B cell (primary cell): ENCODE results near the gene SLC27A5. TPM values are rescaled to one million over a fixed set of nuclear protein-coding genes. Genes with fewer than 3 reads are reported as not detected.
"Not testable (repeated sequence)": the region's sequence is repeated elsewhere in the genome, so short reads cannot be mapped to it uniquely, and the experiment has no call there.

Experiments
- ATAC-seq: fragments of 200-7000 bp; cut with Tn5 transposase; one replicate; pipeline ENCODE4 v1.10.0; 2021; ENCODE audit warnings: low read depth, mild to moderate bottlenecking, moderate number of reproducible peaks, moderate library complexity
- CTCF ChIA-PET: fragments of 350-600 bp; sonication (Branson Sonifier 250); formaldehyde crosslinking; loops from one replicate; lab custom pipeline; 2021; ENCODE audit warnings: antibody characterized with exemption, inconsistent platforms; lab: Charles Lee
- POLR2A ChIA-PET: fragments of 350-600 bp; sonication (Branson Sonifier 250); formaldehyde crosslinking; loops from one replicate; lab custom pipeline; 2021; ENCODE audit warnings: antibody characterized with exemption; lab: Charles Lee
- DNase-seq: peaks from one replicate; pipeline ENCODE4 v3.0.0; 2013
- H2AFZ ChIP-seq: 2 replicates; pipeline ENCODE4 v1.6.1; 2012; ENCODE audit warnings: mild to moderate bottlenecking, low read depth, low read length; ENCODE audit not compliant: insufficient read depth, poor library complexity, severe bottlenecking
- H3K27ac ChIP-seq, 2 donors: 1 replicate in 1 of 2; 2 replicates in 1 of 2; pipeline ENCODE4 v1.5.1; 2012 to 2013; ENCODE audit warnings: low read length in 2 of 2, mild to moderate bottlenecking in 2 of 2, moderate library complexity in 1 of 2
- H3K27me3 ChIP-seq, 4 experiments: fragments of 200-600 bp in 1 of 4; sonication (generic) in 1 of 4; replicated peaks in 1 of 4; 1 replicate in 2 of 4; 2 replicates in 2 of 4; pipeline versions ENCODE4 v1.6.1 to v1.7.0; 2013 to 2016; ENCODE audit warnings: low read length in 3 of 4, mild to moderate bottlenecking in 2 of 4, mixed read lengths in 1 of 4, moderate library complexity in 1 of 4; ENCODE audit not compliant: insufficient read depth in 4 of 4, control insufficient read depth in 3 of 4; ENCODE audit errors: control extremely low read depth in 1 of 4
- H3K36me3 ChIP-seq, 2 experiments: replicated peaks in 1 of 2; 1 replicate in 1 of 2; 2 replicates in 1 of 2; pipeline versions ENCODE4 v1.6.1 to v1.7.1; 2013; ENCODE audit warnings: low read length in 1 of 2; ENCODE audit not compliant: insufficient read depth in 2 of 2, control insufficient read depth in 1 of 2; ENCODE audit errors: control extremely low read depth in 1 of 2, extremely low read depth in 1 of 2
- H3K4me1 ChIP-seq, 2 donors: fragments of 200-600 bp in 1 of 2; sonication (generic) in 1 of 2; 1 replicate in 1 of 2; 2 replicates in 1 of 2; pipeline versions ENCODE4 v1.5.1 to v1.6.1; 2013 to 2017; ENCODE audit warnings: low read length in 2 of 2; ENCODE audit not compliant: control insufficient read depth in 2 of 2, insufficient read depth in 2 of 2
- H3K4me2 ChIP-seq: replicated peaks from 2 replicates; pipeline ENCODE3; 2012; ENCODE audit warnings: mild to moderate bottlenecking, low read depth, low read length; ENCODE audit not compliant: poor library complexity, severe bottlenecking
- H3K4me3 ChIP-seq, 5 experiments: fragments of 200-600 bp in 1 of 5; sonication (generic) in 1 of 5; 1 replicate in 3 of 5; 2 replicates in 2 of 5; pipeline versions ENCODE4 v1.5.1 to v1.7.0; 2011 to 2016; ENCODE audit warnings: low read length in 4 of 5, mild to moderate bottlenecking in 4 of 5, low read depth in 2 of 5, control low read depth in 1 of 5, moderate library complexity in 1 of 5; ENCODE audit not compliant: insufficient read depth in 1 of 5; ENCODE audit errors: control extremely low read depth in 1 of 5, extremely low read depth in 1 of 5
- H3K79me2 ChIP-seq: fragments of 200-600 bp; sonication (generic); one replicate; pipeline ENCODE4 v1.6.0; 2016; ENCODE audit warnings: low read length; ENCODE audit not compliant: control insufficient read depth, insufficient read depth
- H3K9ac ChIP-seq: fragments of 200-600 bp; sonication (generic); 2 replicates; pipeline ENCODE4 v1.6.1; 2017; ENCODE audit warnings: mild to moderate bottlenecking, low read length, moderate library complexity
- H3K9me3 ChIP-seq, 3 donors: one replicate each; pipeline versions ENCODE4 v1.6.1 to v1.7.1; 2013; ENCODE audit warnings: low read length in 2 of 3; ENCODE audit not compliant: control insufficient read depth in 2 of 3, insufficient read depth in 1 of 3; ENCODE audit errors: control extremely low read depth in 1 of 3
- H4K20me1 ChIP-seq: 2 replicates; pipeline ENCODE4 v1.6.0; 2012; ENCODE audit warnings: mild to moderate bottlenecking, low read length; ENCODE audit not compliant: insufficient read depth, control insufficient read depth, poor library complexity, severe bottlenecking
- H3K27ac Mint-ChIP-seq: one replicate; pipeline ENCODE4 v1.8.0; 2021; ENCODE audit warnings: mixed read lengths
- H3K27me3 Mint-ChIP-seq: one replicate; pipeline ENCODE4 v1.8.0; 2021; ENCODE audit warnings: mixed read lengths
- H3K4me1 Mint-ChIP-seq: one replicate; pipeline ENCODE4 v1.8.0; 2021; ENCODE audit warnings: mixed read lengths
- H3K4me3 Mint-ChIP-seq: one replicate; pipeline ENCODE4 v1.8.0; 2021; ENCODE audit warnings: mixed read lengths
- H3K9me3 Mint-ChIP-seq: one replicate; pipeline ENCODE4 v1.8.0; 2022; ENCODE audit warnings: mixed read lengths; ENCODE audit not compliant: insufficient read depth
- EZH2 ChIP-seq: IDR thresholded peaks from 2 replicates; pipeline ENCODE4 v1.6.1; 2012; ENCODE audit warnings: borderline replicate concordance, low read depth, mild to moderate bottlenecking, moderate library complexity, low read length; ENCODE audit not compliant: insufficient read depth, poor library complexity, severe bottlenecking
- WGBS: methylation state at CpG from one replicate; pipeline ENCODE4 v1.1.5; 2013; ENCODE audit warnings: missing lambda C conversion rate; ENCODE audit not compliant: insufficient coverage; 5-methylcytosine and 5-hydroxymethylcytosine counted together
- intact Hi-C: fragments of 100-400 bp; cut with micrococcal nuclease; formaldehyde crosslinking; loops from one replicate; pipeline ENCODE4 v1.10.0; 2022
- polyA plus RNA-seq: library from polyadenylated mRNA; depleted of rRNA; stranded (reverse); fragments of >200 nt; gene quantifications from 2 replicates; pipeline ENCODE4 v1.2.3, GENCODE V29; 2012
- total RNA-seq, 2 donors: library from RNA; stranded (reverse); fragments of 120-200 nt in 1 of 2; gene quantifications; 1 replicate in 1 of 2; 2 replicates in 1 of 2; pipeline versions ENCODE4 v1.2.3 to v1.2.4, GENCODE V29; 2013 to 2022
- TF ChIP-seq, protein P1 (sequence below): fragments of 200-600 bp; IDR thresholded peaks from one replicate; pipeline ENCODE4 v1.8.0; 2022; ENCODE audit warnings: antibody characterized with exemption, mild to moderate bottlenecking

The SLC27A5 gene
- total and polyA plus RNA-seq, 2 donors (not counting 1 experiment from before 2014, with no cell fraction given), result 8.9 to 11.8 TPM

DNA sequence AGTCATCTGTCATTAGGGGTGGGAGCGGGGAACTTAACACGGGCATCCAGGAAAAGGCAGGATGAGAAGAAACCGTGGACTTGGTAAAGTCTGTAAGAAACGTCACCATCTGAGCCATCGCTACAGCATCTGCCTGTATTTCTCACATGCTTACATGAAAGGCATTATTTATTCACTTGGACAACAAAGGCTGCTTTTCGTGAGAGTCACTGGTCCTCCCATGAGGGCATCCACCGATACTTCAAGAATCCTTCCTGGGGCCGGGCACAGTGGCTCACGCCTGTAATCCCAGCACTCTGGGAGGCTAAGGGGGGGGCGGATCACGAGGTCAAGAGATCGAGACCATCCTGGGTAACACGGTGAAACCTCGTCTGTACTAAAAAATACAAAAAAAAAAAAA, 19.5 kb downstream of the SLC27A5 start:
- H3K4me3 Mint-ChIP-seq, result no peak overlapping the region
- Histone ChIP-seq H3K9ac (no peak overlapping the region), H3K4me3 (no peak overlapping the region), H3K79me2 (no peaks in the 10 kb centered on the region), H3K27me3 (no peaks in the 10 kb centered on the region), H3K4me1 (no peaks in the 10 kb centered on the region), H4K20me1 (no peaks in the 10 kb centered on the region), H3K9me3 (no peaks in the 10 kb centered on the region), H3K36me3 (no peaks in the 10 kb centered on the region), H2AFZ (no peak overlapping the region), H3K4me2 (no peak overlapping the region), H3K27ac (no peak overlapping the region)
- 94% methylated on average over 8 of the region's 14 CpGs for WGBS
- intact Hi-C loops, result no loop called here
- no peaks in the 10 kb centered on the region for H3K4me1 Mint-ChIP-seq
- CTCF ChIA-PET, result interaction anchor here (0.5 kb wide), 1 partner anchor 34 kb away, joined by 4 read pairs; no protein-coding TSS in a partner anchor
- H3K27me3 Mint-ChIP-seq, result no peaks in the 10 kb centered on the region
- ATAC-seq, result no peak
- no peak for DNase-seq
- POLR2A ChIA-PET, result no interaction called here
- TF ChIP-seq, protein P1, sequence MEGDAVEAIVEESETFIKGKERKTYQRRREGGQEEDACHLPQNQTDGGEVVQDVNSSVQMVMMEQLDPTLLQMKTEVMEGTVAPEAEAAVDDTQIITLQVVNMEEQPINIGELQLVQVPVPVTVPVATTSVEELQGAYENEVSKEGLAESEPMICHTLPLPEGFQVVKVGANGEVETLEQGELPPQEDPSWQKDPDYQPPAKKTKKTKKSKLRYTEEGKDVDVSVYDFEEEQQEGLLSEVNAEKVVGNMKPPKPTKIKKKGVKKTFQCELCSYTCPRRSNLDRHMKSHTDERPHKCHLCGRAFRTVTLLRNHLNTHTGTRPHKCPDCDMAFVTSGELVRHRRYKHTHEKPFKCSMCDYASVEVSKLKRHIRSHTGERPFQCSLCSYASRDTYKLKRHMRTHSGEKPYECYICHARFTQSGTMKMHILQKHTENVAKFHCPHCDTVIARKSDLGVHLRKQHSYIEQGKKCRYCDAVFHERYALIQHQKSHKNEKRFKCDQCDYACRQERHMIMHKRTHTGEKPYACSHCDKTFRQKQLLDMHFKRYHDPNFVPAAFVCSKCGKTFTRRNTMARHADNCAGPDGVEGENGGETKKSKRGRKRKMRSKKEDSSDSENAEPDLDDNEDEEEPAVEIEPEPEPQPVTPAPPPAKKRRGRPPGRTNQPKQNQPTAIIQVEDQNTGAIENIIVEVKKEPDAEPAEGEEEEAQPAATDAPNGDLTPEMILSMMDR, result no peak
- no peak for TF ChIP-seq EZH2
- no peak overlapping the region for H3K27ac Mint-ChIP-seq
- H3K9me3 Mint-ChIP-seq, result no peaks in the 10 kb centered on the region

- Mint-ChIP-seq H3K4me1 (no peaks in the 10 kb centered on the region), H3K27me3 (no peaks in the 10 kb centered on the region), H3K9me3 (no peaks in the 10 kb centered on the region), H3K4me3 (no peak overlapping the region), H3K27ac (no peak overlapping the region)
- Histone ChIP-seq H3K27me3 (no peaks in the 10 kb centered on the region), H3K4me2 (no peak overlapping the region), H3K79me2 (no peaks in the 10 kb centered on the region), H3K9ac (no peak overlapping the region), H3K4me3 (no peak overlapping the region), H3K27ac (no peak overlapping the region), H3K4me1 (no peaks in the 10 kb centered on the region), H3K36me3 (no peaks in the 10 kb centered on the region), H4K20me1 (no peaks in the 10 kb centered on the region), H2AFZ (no peak overlapping the region), H3K9me3 (no peaks in the 10 kb centered on the region)
- DNase-seq (no peak), ATAC-seq (no peak)
- ChIA-PET CTCF (no interaction called here), POLR2A (no interaction called here)
- TF ChIP-seq, protein P1, result no peak
- no peak for TF ChIP-seq EZH2
- intact Hi-C loops, result no loop called here
- WGBS, result 95% methylated on average over 4 of the region's 5 CpGs
Observed at GRCh38 chr19:58491393-58491792, 20.4 kb downstream of the SLC27A5 start.

GRCh38 chr19:58484349-58484748, 27.4 kb downstream of the SLC27A5 start:
- H3K27me3 ChIP-seq, H3K9me3 ChIP-seq, intact Hi-C loops, H3K79me2 ChIP-seq, H3K4me3 ChIP-seq, CTCF ChIA-PET, H3K4me1 Mint-ChIP-seq, H4K20me1 ChIP-seq, ATAC-seq, H3K4me2 ChIP-seq, DNase-seq, H3K27me3 Mint-ChIP-seq, H3K4me1 ChIP-seq, H3K4me3 Mint-ChIP-seq, H3K27ac ChIP-seq, POLR2A ChIA-PET, H2AFZ ChIP-seq, H3K9ac ChIP-seq, H3K27ac Mint-ChIP-seq, H3K36me3 ChIP-seq, H3K9me3 Mint-ChIP-seq: not testable (repeated sequence)
- WGBS, result no CpG with 5 or more reads among the region's 5 CpGs
